ENCODE results near the gene SERPING1.

DNA sequence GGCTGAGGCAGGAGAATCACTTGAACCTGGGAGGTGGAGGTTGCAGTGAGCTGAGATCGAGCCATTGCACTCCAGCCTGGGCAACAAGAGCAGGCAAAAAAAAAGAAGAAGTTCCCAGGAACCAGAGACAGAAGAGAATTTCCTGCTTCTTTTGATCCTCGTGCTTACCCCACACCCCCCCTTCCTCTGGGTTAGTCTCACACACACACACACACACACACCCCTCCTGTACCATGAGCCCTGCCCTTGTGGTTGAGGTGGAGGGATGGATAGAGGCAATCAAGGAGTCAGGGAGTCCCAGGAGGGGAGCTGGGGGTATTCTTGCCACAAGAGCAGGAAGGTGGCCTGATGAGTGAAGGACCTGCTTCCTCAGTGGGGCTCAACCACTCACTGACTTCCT lies 25.9 kb upstream of the SERPING1 start:
- TF ChIP-seq, protein P1, sequence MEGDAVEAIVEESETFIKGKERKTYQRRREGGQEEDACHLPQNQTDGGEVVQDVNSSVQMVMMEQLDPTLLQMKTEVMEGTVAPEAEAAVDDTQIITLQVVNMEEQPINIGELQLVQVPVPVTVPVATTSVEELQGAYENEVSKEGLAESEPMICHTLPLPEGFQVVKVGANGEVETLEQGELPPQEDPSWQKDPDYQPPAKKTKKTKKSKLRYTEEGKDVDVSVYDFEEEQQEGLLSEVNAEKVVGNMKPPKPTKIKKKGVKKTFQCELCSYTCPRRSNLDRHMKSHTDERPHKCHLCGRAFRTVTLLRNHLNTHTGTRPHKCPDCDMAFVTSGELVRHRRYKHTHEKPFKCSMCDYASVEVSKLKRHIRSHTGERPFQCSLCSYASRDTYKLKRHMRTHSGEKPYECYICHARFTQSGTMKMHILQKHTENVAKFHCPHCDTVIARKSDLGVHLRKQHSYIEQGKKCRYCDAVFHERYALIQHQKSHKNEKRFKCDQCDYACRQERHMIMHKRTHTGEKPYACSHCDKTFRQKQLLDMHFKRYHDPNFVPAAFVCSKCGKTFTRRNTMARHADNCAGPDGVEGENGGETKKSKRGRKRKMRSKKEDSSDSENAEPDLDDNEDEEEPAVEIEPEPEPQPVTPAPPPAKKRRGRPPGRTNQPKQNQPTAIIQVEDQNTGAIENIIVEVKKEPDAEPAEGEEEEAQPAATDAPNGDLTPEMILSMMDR (IDR thresholded peaks at IDR 0.05): no peak
- no peak for TF ChIP-seq POLR2A (IDR thresholded peaks at IDR 0.05)

All from thyroid gland (tissue), 4 donors.